NCI-H526 treated with DMSO at 0.1 percent for 48 hours (cell line): Measurements from ENCODE around the gene REXO1.

Source experiments
- DNase-seq: peaks from one replicate; lab custom pipeline; 2025; lab: John Stamatoyannopoulos, UW

The REXO1 gene

GRCh38 chr19:1849132-1849474, 820 bp upstream of the REXO1 start:
- DNase-seq = no peak

DNA sequence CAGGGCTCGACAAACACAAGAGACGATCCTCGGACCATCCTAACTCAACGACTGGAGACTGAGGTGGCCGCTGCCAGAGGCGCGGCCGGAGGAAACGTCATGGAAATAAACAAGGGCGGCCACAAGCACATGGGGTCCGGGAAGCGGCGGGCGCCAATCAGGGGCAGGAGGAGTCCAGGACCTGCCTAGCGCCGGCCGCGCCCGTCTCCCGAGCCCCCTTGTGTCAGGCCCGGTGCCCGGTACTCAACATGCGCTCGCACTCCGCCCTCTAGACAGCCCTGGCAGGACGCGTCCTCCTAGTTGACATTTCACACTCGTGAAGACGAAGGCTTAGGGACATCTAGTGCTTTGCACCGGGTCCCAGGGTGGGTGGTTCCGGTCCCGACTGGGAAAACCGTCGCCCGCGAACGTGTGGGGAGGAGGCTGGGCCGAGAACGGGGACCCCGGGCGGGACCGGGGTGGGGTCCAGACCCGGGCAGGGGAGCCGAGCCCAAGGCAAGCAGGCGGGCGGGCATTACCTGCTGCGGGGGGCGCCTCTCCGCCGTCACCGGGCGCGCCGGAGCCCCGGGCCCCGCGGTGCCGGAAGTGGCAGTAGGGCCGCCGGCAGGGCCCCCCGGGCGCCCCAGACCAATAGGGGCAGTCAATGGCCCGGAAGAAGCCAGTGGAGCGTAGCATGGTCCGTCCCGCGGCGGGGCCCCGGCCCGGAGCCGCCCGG, 442 bp downstream of the REXO1 start:
- DNase-seq = no peak

GRCh38 chr19:1847348-1847683, 967 bp downstream of the REXO1 start:
- DNase-seq = no peak

DNA sequence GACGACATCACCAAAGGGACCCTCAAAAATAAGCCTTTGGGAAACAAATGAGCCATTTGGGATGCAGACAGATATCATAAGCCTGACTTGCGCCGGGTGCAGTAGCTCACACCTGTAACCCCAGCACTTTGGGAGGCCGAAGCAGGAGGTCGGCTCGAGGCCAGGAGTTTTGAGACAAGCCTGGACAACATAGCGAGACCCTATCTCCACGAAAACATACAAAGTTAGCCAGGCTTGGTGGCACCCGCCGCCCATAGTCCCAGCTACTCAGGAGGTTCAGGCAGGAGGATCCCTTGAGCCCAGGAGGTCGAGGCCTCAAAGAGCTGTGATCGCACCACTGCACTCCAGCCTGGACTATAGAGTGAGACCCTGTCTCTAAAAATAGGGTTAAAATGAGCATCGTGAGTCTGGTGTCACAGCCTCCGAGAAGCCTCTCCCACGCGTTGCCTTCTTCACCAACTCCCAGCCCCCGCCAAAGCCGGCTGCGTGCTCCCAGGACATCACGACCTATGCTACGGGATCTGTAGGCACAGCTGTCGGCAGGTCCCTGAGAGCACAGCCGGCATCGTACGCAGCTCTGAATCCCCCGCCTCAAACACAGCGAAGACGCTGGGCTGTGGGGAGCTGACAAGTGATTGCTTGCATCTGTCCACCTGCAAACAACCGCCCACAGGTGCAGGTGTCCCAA, 1.6 kb downstream of the REXO1 start:
- DNase-seq = no peak

GRCh38 chr19:1845642-1846041, 2.6 kb downstream of the REXO1 start:
- no peak for DNase-seq

- no peak for DNase-seq
Observed at GRCh38 chr19:1845125-1845515, 3.2 kb downstream of the REXO1 start.

- no peak for DNase-seq
Observed at GRCh38 chr19:1844513-1845124, 3.7 kb downstream of the REXO1 start.

- DNase-seq = no peak
Observed at GRCh38 chr19:1843646-1844394, 4.5 kb downstream of the REXO1 start.

DNA sequence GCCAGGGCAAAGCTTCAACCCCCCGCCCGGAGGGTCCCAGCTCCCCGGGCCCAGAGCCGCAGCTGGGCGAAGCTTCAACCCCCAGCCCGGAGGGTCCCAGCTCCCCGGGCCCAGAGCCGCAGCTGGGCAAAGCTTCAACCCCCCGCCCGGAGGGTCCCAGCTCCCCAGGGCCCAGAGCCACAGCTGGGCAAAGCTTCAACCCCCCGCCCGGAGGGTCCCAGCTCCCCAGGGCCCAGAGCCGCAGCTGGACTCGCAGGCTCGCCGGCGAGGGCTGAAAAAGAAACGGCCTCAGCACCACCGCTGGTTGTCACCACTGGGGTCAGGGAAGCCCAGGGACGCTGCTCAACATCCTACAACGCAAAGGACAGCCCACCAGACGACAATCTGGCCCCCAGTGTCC, 5.2 kb downstream of the REXO1 start:
- no peak for DNase-seq

DNA sequence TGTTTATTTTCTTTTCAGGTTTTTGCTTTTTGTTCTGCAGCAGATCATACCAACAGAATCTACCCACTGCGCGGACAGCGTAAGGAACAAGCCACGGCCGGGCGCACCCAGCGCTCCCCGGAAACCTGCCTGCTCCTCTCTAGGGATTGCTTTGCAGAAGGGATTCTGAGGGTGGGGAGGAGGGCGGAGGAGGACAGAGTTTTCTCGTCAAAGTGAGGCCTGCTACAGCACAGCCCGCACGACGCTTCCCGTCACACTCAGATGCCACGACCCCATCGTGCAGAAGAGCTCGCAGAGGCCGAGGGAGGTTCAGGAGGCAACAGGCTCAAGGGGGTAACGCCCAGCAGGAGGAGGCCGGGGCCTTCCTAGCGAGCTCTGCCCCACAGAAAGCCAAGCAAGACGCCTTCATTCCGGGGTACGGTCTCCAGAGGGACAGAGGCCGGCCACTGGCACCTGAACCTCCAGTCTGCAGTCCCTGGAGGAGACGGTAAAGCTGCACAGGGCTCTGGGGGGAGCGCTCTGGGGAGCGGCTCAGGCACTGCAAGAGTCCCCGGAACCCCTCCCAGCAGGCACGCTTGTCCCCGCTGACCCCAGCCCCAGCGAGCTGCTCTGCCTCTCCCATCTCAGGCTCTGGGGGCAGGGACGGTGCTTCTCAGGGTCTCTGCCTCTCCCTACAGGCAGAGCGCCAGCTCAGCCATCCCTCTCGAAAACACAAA, 6.9 kb downstream of the REXO1 start:
- no peak for DNase-seq

DNA sequence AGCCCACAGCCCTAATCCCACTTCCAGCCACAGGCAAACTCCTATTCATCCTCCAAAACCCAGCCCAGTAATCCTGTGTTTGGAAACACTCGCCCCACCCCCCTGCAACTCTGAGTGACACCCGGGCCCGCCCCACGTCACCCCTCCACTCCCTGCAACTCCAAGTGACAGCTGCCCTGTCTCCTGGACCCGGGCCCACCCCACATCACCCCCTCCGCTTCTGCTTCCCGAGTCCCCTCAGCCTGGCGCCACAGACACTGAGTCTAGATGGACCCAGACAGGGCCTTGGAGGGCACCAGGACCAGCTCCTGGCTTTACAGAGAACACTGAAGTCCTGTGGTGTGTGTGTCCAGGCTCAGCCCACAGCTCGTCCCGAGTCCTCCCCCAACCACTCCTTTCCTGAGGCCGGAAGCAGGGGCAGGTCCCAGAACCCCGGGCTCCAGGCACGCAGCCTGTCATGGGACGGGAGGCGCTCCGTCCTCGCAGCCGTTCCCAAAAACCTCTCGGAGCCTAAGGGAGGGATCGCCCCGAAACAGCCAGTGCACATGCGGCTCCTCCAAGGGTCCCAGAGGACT, 7.7 kb downstream of the REXO1 start:
- DNase-seq = no peak

GRCh38 chr19:1839658-1840540, 8.4 kb downstream of the REXO1 start:
- DNase-seq = no peak

GRCh38 chr19:1837625-1838105, 10.6 kb downstream of the REXO1 start:
- no peak for DNase-seq

DNA sequence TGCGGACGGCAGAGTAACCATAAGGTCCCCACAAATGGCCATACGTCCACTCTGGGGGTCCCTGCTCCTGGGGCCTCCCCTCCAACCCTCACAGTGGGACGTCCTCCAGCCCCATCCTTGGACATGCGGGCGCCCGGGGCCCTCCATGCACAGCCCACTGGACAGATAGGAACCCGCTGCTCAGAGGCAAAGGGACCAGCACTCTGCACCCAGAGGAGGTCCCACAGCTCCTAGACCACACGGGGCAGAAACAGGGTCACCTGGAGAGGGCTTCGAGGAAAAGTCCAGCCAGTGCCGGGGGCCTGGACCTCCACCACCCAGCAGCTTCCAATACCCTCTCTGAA, 11.1 kb downstream of the REXO1 start:
- no peak for DNase-seq

DNA sequence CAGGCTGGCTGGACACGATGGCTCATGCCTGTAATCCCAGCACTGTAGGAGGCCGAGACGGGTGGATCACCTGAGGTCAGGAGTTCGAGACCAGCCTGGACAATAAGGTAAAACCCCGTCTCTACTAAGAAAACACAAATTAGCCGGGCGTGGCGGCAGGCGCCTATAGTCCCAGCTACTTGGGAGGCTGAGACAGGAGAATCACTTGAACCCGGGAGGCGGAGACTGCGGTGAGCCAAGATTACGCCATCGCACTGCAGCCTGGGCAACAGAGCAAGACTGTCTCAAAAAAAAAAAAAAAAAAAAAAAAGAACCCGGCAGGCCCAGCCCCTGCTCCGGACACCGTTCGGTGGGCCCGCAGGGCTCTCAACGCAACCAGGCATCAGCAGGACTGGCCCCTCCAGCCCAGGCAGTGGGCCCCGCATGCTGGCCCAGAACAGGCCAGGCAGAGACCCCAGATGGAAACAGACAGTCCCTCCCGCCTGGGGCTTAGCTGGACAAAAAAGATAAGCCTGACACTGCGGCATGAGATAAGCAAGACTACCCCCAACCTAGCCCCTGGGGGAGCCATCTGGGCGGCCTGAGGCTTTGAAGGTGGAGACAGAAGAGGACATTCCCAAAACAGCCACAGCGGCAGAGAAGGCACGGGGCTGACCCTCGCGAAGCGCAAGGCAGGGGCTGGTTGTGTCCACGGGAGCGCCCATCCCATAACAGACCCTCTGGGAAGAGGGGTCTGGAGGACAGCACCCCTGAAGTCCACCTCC, 11.6 kb downstream of the REXO1 start:
- DNase-seq = no peak

GRCh38 chr19:1833540-1833939, 14.7 kb downstream of the REXO1 start:
- DNase-seq = no peak

DNA sequence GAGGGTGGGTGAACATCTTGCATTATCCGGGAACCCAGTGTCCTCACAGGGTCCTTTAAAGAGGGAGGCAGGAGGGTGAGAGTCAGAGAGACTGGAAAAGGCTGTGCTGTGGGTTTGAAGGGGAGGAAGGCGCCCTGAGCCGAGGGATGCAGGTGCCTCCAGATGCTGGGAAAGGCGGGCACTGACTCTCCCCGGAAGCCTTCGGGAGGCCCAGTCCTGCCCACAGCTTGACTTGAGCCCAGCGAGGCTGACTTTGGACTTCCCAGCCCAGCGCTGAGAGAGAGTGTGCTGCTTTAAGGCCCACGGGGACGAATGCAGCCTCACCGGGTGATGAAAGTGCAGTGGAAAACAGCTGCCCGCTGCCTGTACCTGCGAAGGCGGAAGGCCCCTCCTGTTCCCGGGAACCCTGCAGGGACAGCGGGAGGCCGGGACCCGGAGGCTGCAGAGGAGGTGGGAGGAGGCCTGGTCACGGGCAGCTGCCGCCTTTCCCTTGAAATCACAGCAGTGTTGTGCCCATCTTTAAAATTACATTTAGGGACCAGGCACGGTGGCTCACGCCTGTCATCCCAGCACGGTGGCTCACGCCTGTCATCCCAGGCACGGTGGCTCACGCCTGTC, 16.1 kb downstream of the REXO1 start:
- no peak for DNase-seq

GRCh38 chr19:1830978-1831377, 17.3 kb downstream of the REXO1 start:
- DNase-seq = no peak

GRCh38 chr19:1830568-1830967, 17.7 kb downstream of the REXO1 start:
- no peak for DNase-seq

DNA sequence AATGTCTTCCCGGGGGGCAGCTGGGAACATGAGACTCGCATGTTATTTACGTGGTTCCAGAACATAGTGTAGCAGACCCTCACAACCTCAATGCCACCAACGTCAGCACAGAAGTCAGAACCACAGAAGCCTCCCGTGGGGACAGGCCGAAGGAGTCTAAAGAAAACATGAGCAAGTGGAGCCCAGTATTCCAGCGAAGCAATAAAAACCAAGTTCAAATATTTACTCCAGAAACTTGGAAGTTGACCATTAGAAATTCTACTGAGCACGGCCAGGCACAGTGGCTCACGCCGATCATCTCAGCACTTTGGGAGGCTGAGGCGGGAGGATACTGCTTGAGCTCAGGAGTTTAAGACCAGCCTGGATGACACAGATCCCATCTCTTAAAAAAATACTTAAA, 18.3 kb downstream of the REXO1 start:
- no peak for DNase-seq
